Activated T-helper 1 cell treated with anti-CD3 and anti-CD28 coated beads, Interleukin-2, amount 50 U/mL, for 16 hours (primary cell): ENCODE data around the gene HPSE.

ENCODE experiments used
- DNase-seq, 2 donors: peaks; one replicate each; pipeline ENCODE4 v3.0.0-alpha.2; 2020; ENCODE audit warnings: low read depth in 1 of 2, low spot score in 1 of 2

HPSE gene

DNA sequence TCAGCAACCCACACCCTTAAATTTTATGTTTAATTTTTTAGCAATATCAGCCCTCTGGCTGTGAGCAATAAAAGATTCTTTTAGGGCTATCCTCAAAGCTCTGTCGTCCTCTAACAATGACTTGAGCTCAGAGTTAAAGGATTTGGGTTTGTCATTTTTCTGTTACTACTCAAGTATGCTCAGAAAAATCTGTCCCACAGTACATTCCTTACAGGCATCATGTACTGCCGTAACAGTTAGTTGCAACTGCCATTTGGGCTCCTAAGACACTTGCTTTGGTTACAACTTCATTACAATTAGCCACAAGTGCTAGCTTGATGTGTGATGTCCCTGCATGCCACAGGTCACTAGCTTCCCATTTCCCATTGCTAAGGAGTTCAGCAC, 83.2 kb downstream of the HPSE start:
- DNase-seq: no peak

DNA sequence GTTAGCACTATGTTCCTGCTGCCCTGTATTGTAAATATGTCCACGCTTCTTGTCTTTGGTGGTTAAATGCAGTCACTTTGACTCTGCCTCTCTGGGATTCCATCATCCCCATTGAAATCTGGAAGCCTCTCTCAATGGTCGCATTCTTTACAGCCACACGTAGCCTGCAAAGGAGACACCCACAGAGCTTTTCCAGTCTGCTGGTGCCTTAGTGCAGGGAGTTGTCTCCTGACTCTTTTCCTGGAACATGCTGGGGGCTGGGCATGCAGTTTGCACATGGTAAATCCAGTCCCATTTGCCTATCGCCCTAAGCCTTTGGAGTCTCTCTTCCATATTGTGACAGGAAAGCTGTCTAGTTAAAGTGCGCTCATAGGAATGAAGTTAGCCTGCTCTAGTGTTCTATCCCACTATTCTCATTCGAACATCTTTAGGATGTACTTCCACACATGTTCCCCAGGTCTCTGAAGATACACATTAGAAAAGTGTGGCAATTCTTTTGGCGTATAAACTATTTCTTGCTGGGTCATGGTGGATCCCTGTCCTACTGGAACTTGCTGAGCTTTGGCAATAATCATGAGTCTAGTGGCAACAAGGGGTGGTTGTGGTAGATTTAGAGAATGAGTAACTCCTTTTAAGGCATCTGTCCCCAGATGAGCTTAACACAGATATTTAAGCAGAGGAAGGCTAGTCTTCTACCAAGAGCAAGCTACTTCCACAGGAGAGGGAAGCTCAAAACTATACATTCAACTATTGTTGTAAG, 83.8 kb downstream of the HPSE start:
- no peak for DNase-seq

DNA sequence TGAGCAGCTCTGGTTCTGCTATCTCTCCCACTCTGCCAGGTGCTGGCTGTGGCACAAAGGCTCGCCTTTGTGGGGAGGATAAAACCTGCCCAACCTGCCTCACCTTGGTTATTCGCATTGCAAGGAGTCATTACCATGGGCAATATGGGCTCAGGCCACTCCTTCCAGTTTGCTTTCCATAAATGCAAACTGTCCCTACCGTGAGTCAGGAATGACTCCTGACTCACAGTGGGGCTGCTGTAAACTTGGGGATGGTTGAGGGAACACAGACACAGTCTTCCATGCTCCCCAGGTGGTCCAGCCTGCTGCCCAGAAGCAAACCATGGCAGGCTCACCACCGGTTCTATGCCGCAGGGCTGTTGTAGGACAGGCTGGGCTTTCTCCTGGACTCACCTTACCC, 86.2 kb downstream of the HPSE start:
- DNase-seq: no peak

DNA sequence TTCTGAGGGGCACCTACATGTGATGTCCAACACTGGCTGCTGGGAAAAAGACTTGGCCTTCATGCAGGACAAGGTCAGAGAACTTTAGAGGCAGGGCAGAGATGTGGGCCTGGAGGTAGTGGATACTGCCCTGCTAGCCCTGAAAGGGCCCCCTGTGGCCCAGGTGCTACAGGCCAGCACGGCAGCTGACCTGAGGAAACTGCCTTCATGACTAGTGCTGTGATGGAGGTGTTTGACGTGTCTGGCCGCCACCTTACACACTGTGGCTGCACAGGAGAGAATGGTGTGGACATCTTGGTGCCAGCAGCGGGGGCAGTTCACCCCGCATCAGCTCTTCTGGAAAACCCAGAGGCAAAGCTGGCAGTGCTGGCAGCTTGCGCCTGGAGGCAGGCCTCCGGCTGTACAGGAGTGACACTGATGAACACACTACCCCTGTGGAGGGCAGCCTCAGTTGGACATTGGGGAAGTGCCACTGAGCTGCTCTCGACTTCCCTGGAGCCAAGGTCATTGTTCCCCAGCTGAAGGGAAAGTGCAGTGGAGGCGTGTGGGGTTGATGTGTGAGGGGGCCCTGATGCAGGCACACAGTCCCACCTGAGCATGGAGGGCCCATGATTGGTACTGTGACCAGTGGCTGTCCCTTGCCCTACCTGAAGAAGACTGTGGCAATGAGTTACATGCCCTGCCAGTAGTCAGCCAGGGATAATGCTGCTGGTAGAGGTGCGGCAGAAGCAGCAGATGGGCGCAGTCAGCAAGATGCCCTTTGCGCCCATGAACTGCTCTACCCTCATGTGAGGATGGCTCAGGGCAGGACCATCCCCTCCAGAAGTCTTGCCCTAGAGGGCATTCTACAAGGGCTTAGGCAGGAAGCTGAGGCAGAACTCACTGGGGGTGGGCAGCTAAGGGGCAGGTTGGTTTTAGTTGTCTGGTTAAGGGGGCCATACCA, 87.0 kb downstream of the HPSE start:
- no peak for DNase-seq
